ENCODE results near the gene ENDOD1. TPM values are rescaled to one million over a fixed set of nuclear protein-coding genes. Genes with fewer than 3 reads are reported as not detected.
A peak's percentile ranks its signal among the peaks of the same experiment; 100 is the strongest.

Gene ENDOD1
- total RNA-seq, 6 experiments from 2014 or later = 3.8 to 8.0 (median 6.2) TPM

DNA sequence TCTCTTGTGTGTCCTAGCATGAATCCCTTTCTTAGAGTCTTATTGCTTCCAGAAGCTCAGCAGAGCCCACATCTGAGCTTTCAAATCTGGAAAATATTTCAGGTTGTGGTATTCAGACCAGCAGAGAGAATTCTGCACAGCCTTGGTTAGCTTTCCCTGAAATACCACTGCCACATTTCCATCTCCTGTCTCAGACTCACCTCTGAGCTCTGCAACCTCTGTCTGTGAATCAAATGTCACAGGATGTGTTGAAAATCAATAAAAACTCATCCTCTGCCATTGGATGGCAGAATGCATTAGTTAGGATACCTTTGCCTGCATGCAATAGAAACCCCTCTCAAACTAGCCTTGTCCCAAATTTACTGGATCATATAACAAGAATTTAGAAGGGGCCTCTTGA lies 47.7 kb downstream of the ENDOD1 start:
- H3K9me3 ChIP-seq = no peaks in the 10 kb centered on the region
- TF ChIP-seq, protein P1, sequence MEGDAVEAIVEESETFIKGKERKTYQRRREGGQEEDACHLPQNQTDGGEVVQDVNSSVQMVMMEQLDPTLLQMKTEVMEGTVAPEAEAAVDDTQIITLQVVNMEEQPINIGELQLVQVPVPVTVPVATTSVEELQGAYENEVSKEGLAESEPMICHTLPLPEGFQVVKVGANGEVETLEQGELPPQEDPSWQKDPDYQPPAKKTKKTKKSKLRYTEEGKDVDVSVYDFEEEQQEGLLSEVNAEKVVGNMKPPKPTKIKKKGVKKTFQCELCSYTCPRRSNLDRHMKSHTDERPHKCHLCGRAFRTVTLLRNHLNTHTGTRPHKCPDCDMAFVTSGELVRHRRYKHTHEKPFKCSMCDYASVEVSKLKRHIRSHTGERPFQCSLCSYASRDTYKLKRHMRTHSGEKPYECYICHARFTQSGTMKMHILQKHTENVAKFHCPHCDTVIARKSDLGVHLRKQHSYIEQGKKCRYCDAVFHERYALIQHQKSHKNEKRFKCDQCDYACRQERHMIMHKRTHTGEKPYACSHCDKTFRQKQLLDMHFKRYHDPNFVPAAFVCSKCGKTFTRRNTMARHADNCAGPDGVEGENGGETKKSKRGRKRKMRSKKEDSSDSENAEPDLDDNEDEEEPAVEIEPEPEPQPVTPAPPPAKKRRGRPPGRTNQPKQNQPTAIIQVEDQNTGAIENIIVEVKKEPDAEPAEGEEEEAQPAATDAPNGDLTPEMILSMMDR (IDR thresholded peaks at IDR 0.05) = no peak
- no peak for TF ChIP-seq POLR2A (IDR thresholded peaks at IDR 0.05)
- no peaks in the 10 kb centered on the region for H3K27me3 ChIP-seq
- intact Hi-C loops (cut with DNase I) = no loop called here
- ATAC-seq = no peak
- DNase-seq = no peak
- H3K4me3 ChIP-seq = no peak overlapping the region
- H3K27ac ChIP-seq = no peak overlapping the region
- no peaks in the 10 kb centered on the region for H3K36me3 ChIP-seq
- no peaks in the 10 kb centered on the region for H3K4me1 ChIP-seq

DNA sequence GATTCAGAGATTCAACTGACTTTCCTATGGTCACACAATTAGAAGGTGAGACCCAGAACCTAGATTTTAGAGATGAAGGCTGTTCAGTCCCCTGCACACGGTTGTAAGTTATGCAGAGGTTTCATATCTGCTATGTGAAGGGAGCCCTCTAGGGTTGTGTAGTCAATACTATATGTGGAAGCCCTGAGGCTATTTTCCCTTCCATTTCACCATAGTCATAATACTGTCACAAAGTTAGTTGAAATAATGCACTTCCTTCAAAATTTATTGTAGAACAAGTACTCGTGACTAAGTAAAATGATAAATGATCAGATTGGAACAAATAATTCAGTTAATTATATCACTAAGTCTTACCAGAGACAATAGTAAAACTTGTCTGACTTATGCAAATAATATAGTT lies 48.8 kb downstream of the ENDOD1 start:
- intact Hi-C loops (cut with DNase I) = no loop called here
- no peak overlapping the region for H3K27ac ChIP-seq
- DNase-seq = no peak

DNA sequence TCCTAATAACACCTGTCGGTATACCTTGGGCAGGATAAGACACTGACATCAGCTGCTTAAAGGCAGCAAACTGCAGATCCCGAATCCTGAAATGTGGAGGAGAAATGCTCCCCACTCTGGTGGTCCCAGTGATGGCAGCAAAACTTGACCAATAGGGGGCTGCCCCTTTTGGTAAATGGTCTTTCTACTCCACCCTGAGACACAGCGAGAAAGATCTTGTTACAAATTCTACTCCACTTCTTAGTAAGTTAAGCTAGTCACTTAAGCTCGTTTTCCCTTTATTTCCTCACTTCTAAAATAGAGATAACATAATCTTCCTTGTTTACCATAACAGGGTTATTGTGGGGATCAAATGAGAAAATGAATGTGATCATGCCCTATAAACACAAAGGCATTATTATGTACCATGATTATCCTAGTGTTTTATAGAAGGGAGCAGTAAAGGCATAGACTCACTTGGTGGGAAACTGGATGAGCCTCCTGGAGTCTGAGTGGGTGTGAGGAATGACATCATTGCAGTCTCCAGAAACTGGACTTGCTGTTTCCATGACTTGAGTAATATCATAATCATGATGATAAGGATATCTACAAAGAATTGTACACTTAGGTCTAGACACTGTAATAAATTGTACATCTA lies 50.9 kb downstream of the ENDOD1 start:
- ATAC-seq (no peak), DNase-seq (no peak)
- Histone ChIP-seq H3K9me3 (no peaks in the 10 kb centered on the region), H3K27me3 (no peaks in the 10 kb centered on the region), H3K36me3 (no peaks in the 10 kb centered on the region), H3K4me1 (no peaks in the 10 kb centered on the region), H3K4me3 (no peak overlapping the region), H3K27ac (no peak overlapping the region)
- WGBS (ENCODE audit: insufficient coverage, low coverage, low lambda C conversion rate, missing lambda C conversion rate) = 46% methylated on average over 4 of the region's 4 CpGs
- TF ChIP-seq, protein P1 (IDR thresholded peaks at IDR 0.05) = no peak
- TF ChIP-seq POLR2A (IDR thresholded peaks at IDR 0.05) = no peak
- intact Hi-C loops (cut with DNase I) = no loop called here

More for the DNA sequence above, 48.8 kb downstream of the ENDOD1 start:
- 13% methylated on average over 2 of the region's 2 CpGs for WGBS (ENCODE audit: insufficient coverage, low coverage, low lambda C conversion rate, missing lambda C conversion rate)
- no peak overlapping the region for H3K4me3 ChIP-seq
- no peaks in the 10 kb centered on the region for H3K4me1 ChIP-seq
- TF ChIP-seq, protein P1 (IDR thresholded peaks at IDR 0.05) = peak in 2 of 4 donors; percentile 19 to 24
- TF ChIP-seq POLR2A (IDR thresholded peaks at IDR 0.05) = no peak
- H3K9me3 ChIP-seq = no peaks in the 10 kb centered on the region
- no peaks in the 10 kb centered on the region for H3K36me3 ChIP-seq
- H3K27me3 ChIP-seq = no peaks in the 10 kb centered on the region
- peak in 3 of 4 donors; percentile 30 to 55 (median 46) for ATAC-seq

DNA sequence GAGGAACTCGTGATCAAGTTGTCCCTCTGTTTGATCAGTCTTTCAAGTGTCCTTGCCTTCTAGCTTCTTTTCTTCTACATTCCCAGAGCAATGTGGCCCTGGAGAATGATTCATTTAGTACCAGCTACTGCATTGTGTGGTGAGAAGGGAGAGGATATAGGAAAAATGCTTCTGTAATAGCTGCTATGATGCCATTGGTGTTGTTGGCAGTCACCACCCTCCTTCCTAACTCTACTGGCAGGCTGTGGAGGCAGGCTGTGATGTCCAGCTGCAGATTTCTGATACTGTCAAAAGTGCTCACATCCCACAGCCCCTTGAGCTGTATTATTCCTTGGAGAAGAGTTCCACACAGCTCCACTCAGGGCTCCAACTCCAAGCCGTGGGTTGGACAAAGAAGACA lies 52.8 kb downstream of the ENDOD1 start:
- no peaks in the 10 kb centered on the region for H3K36me3 ChIP-seq

More for the DNA sequence above, 52.8 kb downstream of the ENDOD1 start:
- DNase-seq (no peak), ATAC-seq (no peak)
- Histone ChIP-seq H3K9me3 (no peaks in the 10 kb centered on the region), H3K4me3 (no peak overlapping the region), H3K4me1 (no peaks in the 10 kb centered on the region), H3K27ac (no peak overlapping the region), H3K27me3 (no peaks in the 10 kb centered on the region)
- TF ChIP-seq, protein P1 (IDR thresholded peaks at IDR 0.05) = no peak
- no peak for TF ChIP-seq POLR2A (IDR thresholded peaks at IDR 0.05)
- 40% methylated on average over 2 of the region's 2 CpGs for WGBS (ENCODE audit: insufficient coverage, low coverage, low lambda C conversion rate, missing lambda C conversion rate)
- intact Hi-C loops (cut with DNase I) = no loop called here

All from right lobe of liver (tissue), 6 donors.